A549 (cell line): ENCODE data around the gene ZNF282. TPM values are rescaled to one million over a fixed set of nuclear protein-coding genes. Genes with fewer than 3 reads are reported as not detected.

Experiments
- ATAC-seq, 2 experiments: fragments of 200-7000 bp in 1 of 2; fragments of >200 bp in 1 of 2; cut with Nextera tagmentation in 1 of 2; cut with Tn5 transposase in 1 of 2; 3 replicates each; pipeline versions ENCODE4 v1.8.0 to v1.9.1; 2018 to 2020; ENCODE audit warnings: mild to moderate bottlenecking in 1 of 2, moderate library complexity in 1 of 2
- CTCF ChIA-PET: fragments of 300-600 bp; sonication (Branson Sonifier 250); formaldehyde crosslinking; extraction: SDS; loops from one replicate; lab custom pipeline; 2021; ENCODE audit warnings: antibody characterized with exemption, inconsistent platforms; lab: Yijun Ruan, JAX
- POLR2A ChIA-PET: fragments of 350-600 bp; formaldehyde crosslinking; extraction: SDS; loops from one replicate; lab custom pipeline; 2021; ENCODE audit warnings: antibody characterized with exemption, inconsistent platforms; lab: Yijun Ruan, JAX
- DNase-seq, 2 experiments: peaks; one replicate each; pipeline versions ENCODE4 v3.0.0 to v3.0.0-alpha.2; 2011 to 2016; ENCODE audit warnings: low read depth in 1 of 2, low spot score in 1 of 2
- FAIRE-seq: peaks from 2 replicates; lab custom pipeline; 2011; peaks lifted over from hg19 to GRCh38; lab: Jason Lieb, UNC
- H3K27ac ChIP-seq, 2 experiments: fragments of >200 bp; sonication (Bioruptor Twin); formaldehyde crosslinking; 3 replicates each; pipeline ENCODE4 v1.5.1; 2016 to 2017
- H3K4me1 ChIP-seq: fragments of >200 bp; sonication (Bioruptor Twin); formaldehyde crosslinking; 3 replicates; pipeline ENCODE4 v1.6.1; 2016
- H3K4me2 ChIP-seq: fragments of >200 bp; sonication (Bioruptor Twin); formaldehyde crosslinking; 3 replicates; pipeline ENCODE4 v1.6.1; 2016
- H3K4me3 ChIP-seq: fragments of >200 bp; sonication (Bioruptor Twin); formaldehyde crosslinking; 3 replicates; pipeline ENCODE4 v1.5.1; 2016
- H3K9me3 ChIP-seq: fragments of >200 bp; sonication (Bioruptor Twin); formaldehyde crosslinking; 3 replicates; pipeline ENCODE4 v1.6.1; 2016
- E2F6 ChIP-seq: IDR thresholded peaks from 2 replicates; pipeline ENCODE4 v1.6.1; 2012; ENCODE audit warnings: low read depth, borderline replicate concordance
- FOSL2 ChIP-seq, 2 experiments: fragments of 450-650 bp in 1 of 2; fragments of >200 bp in 1 of 2; sonication (Bioruptor Twin) in 1 of 2; formaldehyde crosslinking; IDR thresholded peaks; 2 replicates each; pipeline versions ENCODE4 v1.5.0 to v1.6.1; 2016 to 2020; ENCODE audit warnings: mild to moderate bottlenecking in 1 of 2, moderate library complexity in 1 of 2
- HOXB13 ChIP-seq: fragments of 250-450 bp; sonication (Bioruptor Pico); IDR thresholded peaks from 2 replicates; pipeline ENCODE4 v1.5.0; 2020; ENCODE audit warnings: low read depth, mild to moderate bottlenecking, moderate library complexity
- JUNB ChIP-seq: fragments of >200 bp; sonication (Bioruptor Twin); formaldehyde crosslinking; IDR thresholded peaks from 2 replicates; pipeline ENCODE4 v1.6.1; 2016
- KDM5A ChIP-seq: fragments of 200-600 bp; sonication (generic); IDR thresholded peaks from 2 replicates; pipeline ENCODE4 v1.6.1; 2016; ENCODE audit warnings: antibody characterized with exemption, mild to moderate bottlenecking
- MAFK ChIP-seq: fragments of 450-650 bp; IDR thresholded peaks from 2 replicates; pipeline ENCODE4 v1.6.1; 2014; ENCODE audit not compliant: partially characterized antibody
- MYC ChIP-seq: IDR thresholded peaks from 2 replicates; pipeline ENCODE4 v1.6.1; 2012; ENCODE audit warnings: mild to moderate bottlenecking, inconsistent platforms, low read length, improper control_type of control experiment, borderline replicate concordance
- POLR2AphosphoS2 ChIP-seq: conservative IDR thresholded peaks from 2 replicates; pipeline ENCODE4 v1.6.1; 2012; ENCODE audit warnings: low read length, improper control_type of control experiment, inconsistent platforms
- SMC3 ChIP-seq: fragments of >200 bp; sonication (Bioruptor Twin); formaldehyde crosslinking; IDR thresholded peaks from 3 replicates; pipeline ENCODE4 v1.6.1; 2018; ENCODE audit warnings: inconsistent platforms
- SREBF2 ChIP-seq: fragments of 450-650 bp; IDR thresholded peaks from 2 replicates; pipeline ENCODE4 v1.6.1; 2014; ENCODE audit warnings: mild to moderate bottlenecking, moderate library complexity
- USF2 ChIP-seq: fragments of 450-650 bp; IDR thresholded peaks from 2 replicates; pipeline ENCODE4 v1.6.1; 2014; ENCODE audit warnings: antibody characterized with exemption
- ZC3H11A ChIP-seq: fragments of 450-650 bp; IDR thresholded peaks from 2 replicates; pipeline ENCODE4 v1.6.1; 2014; ENCODE audit warnings: antibody characterized with exemption, mild to moderate bottlenecking
- ZFP36 ChIP-seq: fragments of 450-650 bp; IDR thresholded peaks from 2 replicates; pipeline ENCODE4 v1.6.1; 2014; ENCODE audit warnings: borderline replicate concordance; ENCODE audit not compliant: partially characterized antibody
- ZNF302 ChIP-seq: fragments of 250-450 bp; sonication (Bioruptor Pico); IDR thresholded peaks from 2 replicates; pipeline ENCODE4 v1.9.0; 2021; ENCODE audit warnings: inconsistent platforms, mild to moderate bottlenecking, moderate library complexity
- WGBS: methylation state at CpG from one replicate; pipeline ENCODE4 v1.1.6; 2017; ENCODE audit errors: missing lambda C conversion rate; 5-methylcytosine and 5-hydroxymethylcytosine counted together
- polyA plus RNA-seq, 4 experiments: library from polyadenylated mRNA; depleted of rRNA in 3 of 4; stranded (reverse); fragments of >200 nt; fragmentation: RNase III in 1 of 4; extraction: RNeasy Plus Mini Kit Qiagen cat#74134 plus additional on column Dnase treatment in 1 of 4; gene quantifications; 2 replicates in 3 of 4; 3 replicates in 1 of 4; pipeline ENCODE4 v1.2.3, GENCODE V29; 2011 to 2017
- TF ChIP-seq, protein P1 (sequence below): IDR thresholded peaks from 2 replicates; pipeline ENCODE4 v1.6.1; 2012
- TF ChIP-seq, protein P2 (sequence below): fragments of 200-600 bp; sonication (generic); IDR thresholded peaks from 2 replicates; pipeline ENCODE4 v1.6.1; 2016; ENCODE audit warnings: antibody characterized with exemption, mild to moderate bottlenecking, moderate library complexity
- TF ChIP-seq, protein P3 (sequence below): IDR thresholded peaks from 2 replicates; pipeline ENCODE4 v1.6.1; 2012

ZNF282 gene
- polyA plus RNA-seq, 2 of the 4 experiments (the other 2 are of a cell fraction): 11.9 to 18.4 TPM

- TF ChIP-seq USF2: 0 out of 2 replicates have a peak, but pooled peaks have one; percentile 16
- no peak for TF ChIP-seq JUNB
- TF ChIP-seq MYC: peak; percentile 80; the same call in 1 of the 2 replicates
- TF ChIP-seq FOSL2 (IDR thresholded peaks at IDR 0.05): no peak
- no peak for TF ChIP-seq FOSL2 (CRISPR knock-in tag; IDR thresholded peaks at IDR 0.05)
These were observed 66.7 kb downstream of the ZNF282 start, which contains the start of gene ZNF783 (continued) for GRCh38 chr7:149261829-149262617.

GRCh38 chr7:149266451-149266850 lies 71.1 kb downstream of the ZNF282 start:
- Histone ChIP-seq H3K4me1 (peaks cover 15% of the 10 kb centered on the region; the same call in 2 of the 3 replicates), H3K27ac (no peak overlapping the region), H3K9me3 (no peaks in the 10 kb centered on the region), H3K4me2 (no peak overlapping the region), H3K4me3 (no peak overlapping the region)
- FAIRE-seq (no peak), DNase-seq (no peak), ATAC-seq (no peak)
- WGBS: 96% methylated on average over 21 of the region's 21 CpGs
- CTCF ChIA-PET: interaction anchor here (0.7 to 1.9 kb wide), 4 partner anchors 9 to 71 kb away, joined by 3 to 5 read pairs (median 4); no protein-coding TSS in a partner anchor
- POLR2A ChIA-PET: no interaction called here
- TF ChIP-seq SMC3 (no peak), ZC3H11A (no peak), ZNF302 (CRISPR knock-in tag) (no peak), E2F6 (no peak), HOXB13 (CRISPR knock-in tag) (no peak), POLR2AphosphoS2 (no peak), KDM5A (no peak), SREBF2 (no peak), USF2 (no peak), ZFP36 (no peak), MAFK (no peak)
- TF ChIP-seq, protein P1, sequence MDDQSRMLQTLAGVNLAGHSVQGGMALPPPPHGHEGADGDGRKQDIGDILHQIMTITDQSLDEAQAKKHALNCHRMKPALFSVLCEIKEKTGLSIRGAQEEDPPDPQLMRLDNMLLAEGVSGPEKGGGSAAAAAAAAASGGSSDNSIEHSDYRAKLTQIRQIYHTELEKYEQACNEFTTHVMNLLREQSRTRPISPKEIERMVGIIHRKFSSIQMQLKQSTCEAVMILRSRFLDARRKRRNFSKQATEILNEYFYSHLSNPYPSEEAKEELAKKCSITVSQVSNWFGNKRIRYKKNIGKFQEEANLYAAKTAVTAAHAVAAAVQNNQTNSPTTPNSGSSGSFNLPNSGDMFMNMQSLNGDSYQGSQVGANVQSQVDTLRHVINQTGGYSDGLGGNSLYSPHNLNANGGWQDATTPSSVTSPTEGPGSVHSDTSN: no peak
- TF ChIP-seq, protein P2, sequence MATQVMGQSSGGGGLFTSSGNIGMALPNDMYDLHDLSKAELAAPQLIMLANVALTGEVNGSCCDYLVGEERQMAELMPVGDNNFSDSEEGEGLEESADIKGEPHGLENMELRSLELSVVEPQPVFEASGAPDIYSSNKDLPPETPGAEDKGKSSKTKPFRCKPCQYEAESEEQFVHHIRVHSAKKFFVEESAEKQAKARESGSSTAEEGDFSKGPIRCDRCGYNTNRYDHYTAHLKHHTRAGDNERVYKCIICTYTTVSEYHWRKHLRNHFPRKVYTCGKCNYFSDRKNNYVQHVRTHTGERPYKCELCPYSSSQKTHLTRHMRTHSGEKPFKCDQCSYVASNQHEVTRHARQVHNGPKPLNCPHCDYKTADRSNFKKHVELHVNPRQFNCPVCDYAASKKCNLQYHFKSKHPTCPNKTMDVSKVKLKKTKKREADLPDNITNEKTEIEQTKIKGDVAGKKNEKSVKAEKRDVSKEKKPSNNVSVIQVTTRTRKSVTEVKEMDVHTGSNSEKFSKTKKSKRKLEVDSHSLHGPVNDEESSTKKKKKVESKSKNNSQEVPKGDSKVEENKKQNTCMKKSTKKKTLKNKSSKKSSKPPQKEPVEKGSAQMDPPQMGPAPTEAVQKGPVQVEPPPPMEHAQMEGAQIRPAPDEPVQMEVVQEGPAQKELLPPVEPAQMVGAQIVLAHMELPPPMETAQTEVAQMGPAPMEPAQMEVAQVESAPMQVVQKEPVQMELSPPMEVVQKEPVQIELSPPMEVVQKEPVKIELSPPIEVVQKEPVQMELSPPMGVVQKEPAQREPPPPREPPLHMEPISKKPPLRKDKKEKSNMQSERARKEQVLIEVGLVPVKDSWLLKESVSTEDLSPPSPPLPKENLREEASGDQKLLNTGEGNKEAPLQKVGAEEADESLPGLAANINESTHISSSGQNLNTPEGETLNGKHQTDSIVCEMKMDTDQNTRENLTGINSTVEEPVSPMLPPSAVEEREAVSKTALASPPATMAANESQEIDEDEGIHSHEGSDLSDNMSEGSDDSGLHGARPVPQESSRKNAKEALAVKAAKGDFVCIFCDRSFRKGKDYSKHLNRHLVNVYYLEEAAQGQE: no peak
- TF ChIP-seq, protein P3, sequence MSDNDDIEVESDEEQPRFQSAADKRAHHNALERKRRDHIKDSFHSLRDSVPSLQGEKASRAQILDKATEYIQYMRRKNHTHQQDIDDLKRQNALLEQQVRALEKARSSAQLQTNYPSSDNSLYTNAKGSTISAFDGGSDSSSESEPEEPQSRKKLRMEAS: no peak
